CD4-positive, alpha-beta T cell (primary cell): ENCODE results near the gene ARHGAP18. TPM values are rescaled to one million over a fixed set of nuclear protein-coding genes. Genes with fewer than 3 reads are reported as not detected.

Experiments used
- ATAC-seq: fragments of 200-7000 bp; cut with Tn5 transposase; one replicate; pipeline ENCODE4 v1.10.0; 2022; ENCODE audit warnings: mild to moderate bottlenecking; ENCODE audit not compliant: poor library complexity
- CTCF ChIA-PET: fragments of 350-600 bp; sonication (Branson Sonifier 250); formaldehyde crosslinking; loops from one replicate; lab custom pipeline; 2021; ENCODE audit warnings: antibody characterized with exemption, inconsistent platforms; lab: Charles Lee
- POLR2A ChIA-PET: fragments of 350-600 bp; sonication (Branson Sonifier 250); formaldehyde crosslinking; loops from one replicate; lab custom pipeline; 2021; ENCODE audit warnings: antibody characterized with exemption, inconsistent platforms; lab: Charles Lee
- DNase-seq, 14 experiments: peaks; one replicate each; pipeline ENCODE4 v3.0.0-alpha.2; 2013 to 2020; ENCODE audit warnings: mixed read lengths in 2 of 14
- H3K27ac ChIP-seq, 2 donors: one replicate each; pipeline versions ENCODE4 v1.5.1 to v1.7.0; 2013; ENCODE audit warnings: low read length in 2 of 2, low read depth in 1 of 2, mild to moderate bottlenecking in 1 of 2
- H3K27me3 ChIP-seq, 2 experiments: 1 replicate in 1 of 2; 2 replicates in 1 of 2; pipeline versions ENCODE4 v1.6.1 to v1.7.0; 2013; ENCODE audit warnings: low read length in 2 of 2, control low read depth in 1 of 2, mild to moderate bottlenecking in 1 of 2, moderate library complexity in 1 of 2; ENCODE audit not compliant: insufficient read depth in 2 of 2, control insufficient read depth in 1 of 2
- H3K36me3 ChIP-seq: one replicate; pipeline ENCODE4 v1.6.1; 2013; ENCODE audit warnings: low read length, control low read depth; ENCODE audit not compliant: insufficient read depth
- H3K4me1 ChIP-seq: one replicate; pipeline ENCODE4 v1.6.1; 2013; ENCODE audit warnings: low read length, control low read depth; ENCODE audit not compliant: insufficient read depth
- H3K4me3 ChIP-seq: one replicate; pipeline ENCODE4 v1.5.1; 2013; ENCODE audit warnings: mild to moderate bottlenecking, low read length, moderate library complexity
- H3K9me3 ChIP-seq, 2 experiments: 1 replicate in 1 of 2; 2 replicates in 1 of 2; pipeline versions ENCODE4 v1.6.1 to v1.7.0; 2013; ENCODE audit warnings: low read length in 2 of 2, mild to moderate bottlenecking in 2 of 2, control low read depth in 1 of 2, moderate library complexity in 1 of 2; ENCODE audit not compliant: control insufficient read depth in 1 of 2, insufficient read depth in 1 of 2
- H3K27ac Mint-ChIP-seq: one replicate; pipeline ENCODE4 v1.8.0; 2020; ENCODE audit warnings: mixed read lengths
- H3K27me3 Mint-ChIP-seq: one replicate; pipeline ENCODE4 v1.8.0; 2021; ENCODE audit warnings: mixed read lengths
- H3K36me3 Mint-ChIP-seq: one replicate; pipeline ENCODE4 v1.8.0; 2021; ENCODE audit warnings: low read depth, mixed read lengths
- H3K4me1 Mint-ChIP-seq: one replicate; pipeline ENCODE4 v1.8.0; 2021; ENCODE audit warnings: low read depth, mixed read lengths
- H3K4me3 Mint-ChIP-seq: one replicate; pipeline ENCODE4 v1.8.0; 2020; ENCODE audit warnings: mild to moderate bottlenecking, mixed read lengths
- H3K9me3 Mint-ChIP-seq: one replicate; pipeline ENCODE4 v1.8.0; 2020; ENCODE audit warnings: mixed read lengths
- intact Hi-C, 2 experiments: fragments of 100-400 bp; cut with DNase I in 1 of 2; cut with micrococcal nuclease in 1 of 2; formaldehyde crosslinking; loops; one replicate each; pipeline versions ENCODE4 v1.15.1 to v1.9.0; 2023 to 2025; cut with DNase I, micrococcal nuclease
- total RNA-seq, 174 experiments: library from RNA in 2 of 174; stranded (reverse) in 2 of 174; gene quantifications; one replicate each; pipeline ENCODE4 v1.2.3 and lab custom pipeline; 2021 to 2026
- TF ChIP-seq, protein P1 (sequence below): fragments of 200-600 bp; IDR thresholded peaks from one replicate; pipeline ENCODE4 v1.8.0; 2022; ENCODE audit warnings: antibody characterized with exemption, mild to moderate bottlenecking

The ARHGAP18 gene
- total RNA-seq, 2 experiments from 2014 or later: 0.71 to 1.3 TPM

DNA sequence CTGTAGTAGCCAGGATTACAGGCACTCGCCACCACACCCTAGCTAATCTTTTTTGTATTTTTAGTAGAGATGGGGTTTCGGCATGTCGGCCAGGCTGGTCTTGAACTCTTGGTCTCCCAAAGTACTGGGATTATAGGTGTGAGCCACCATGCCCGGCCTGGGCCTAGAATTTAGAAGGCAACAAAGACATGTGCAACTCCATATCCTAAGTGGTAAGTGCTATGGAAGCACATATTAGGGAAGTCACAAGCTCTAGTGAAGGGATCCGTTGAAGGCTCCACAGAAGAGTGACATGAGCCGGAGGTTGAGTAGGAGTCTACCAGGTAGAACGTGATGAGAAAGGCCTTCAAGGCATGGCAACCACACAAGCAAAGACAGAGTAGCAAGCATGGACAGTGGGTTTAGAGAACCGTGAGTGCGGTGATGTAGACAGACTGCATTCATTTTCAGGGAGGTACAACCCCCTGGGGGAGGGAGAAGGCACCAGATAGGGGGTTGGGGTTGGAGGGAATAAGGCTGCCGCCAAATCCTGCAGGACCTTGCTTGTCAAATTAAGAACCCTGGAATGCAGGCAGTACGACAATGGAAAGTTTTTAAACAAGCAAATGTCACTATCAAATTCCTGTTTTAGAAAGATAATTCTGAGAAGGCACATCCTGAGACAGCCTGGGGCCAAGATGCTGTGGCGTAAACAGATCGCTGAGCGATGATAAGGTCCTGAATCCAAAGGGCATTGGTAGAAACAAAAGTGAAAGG lies 50.2 kb downstream of the ARHGAP18 start:
- TF ChIP-seq, protein P1, sequence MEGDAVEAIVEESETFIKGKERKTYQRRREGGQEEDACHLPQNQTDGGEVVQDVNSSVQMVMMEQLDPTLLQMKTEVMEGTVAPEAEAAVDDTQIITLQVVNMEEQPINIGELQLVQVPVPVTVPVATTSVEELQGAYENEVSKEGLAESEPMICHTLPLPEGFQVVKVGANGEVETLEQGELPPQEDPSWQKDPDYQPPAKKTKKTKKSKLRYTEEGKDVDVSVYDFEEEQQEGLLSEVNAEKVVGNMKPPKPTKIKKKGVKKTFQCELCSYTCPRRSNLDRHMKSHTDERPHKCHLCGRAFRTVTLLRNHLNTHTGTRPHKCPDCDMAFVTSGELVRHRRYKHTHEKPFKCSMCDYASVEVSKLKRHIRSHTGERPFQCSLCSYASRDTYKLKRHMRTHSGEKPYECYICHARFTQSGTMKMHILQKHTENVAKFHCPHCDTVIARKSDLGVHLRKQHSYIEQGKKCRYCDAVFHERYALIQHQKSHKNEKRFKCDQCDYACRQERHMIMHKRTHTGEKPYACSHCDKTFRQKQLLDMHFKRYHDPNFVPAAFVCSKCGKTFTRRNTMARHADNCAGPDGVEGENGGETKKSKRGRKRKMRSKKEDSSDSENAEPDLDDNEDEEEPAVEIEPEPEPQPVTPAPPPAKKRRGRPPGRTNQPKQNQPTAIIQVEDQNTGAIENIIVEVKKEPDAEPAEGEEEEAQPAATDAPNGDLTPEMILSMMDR: no peak
- H3K27me3 Mint-ChIP-seq: no peaks in the 10 kb centered on the region
- H3K36me3 ChIP-seq: no peaks in the 10 kb centered on the region
- no peak overlapping the region for H3K4me3 Mint-ChIP-seq
- no peak overlapping the region for H3K27ac ChIP-seq
- no peaks in the 10 kb centered on the region for H3K27me3 ChIP-seq
- no peaks in the 10 kb centered on the region for H3K9me3 Mint-ChIP-seq
- ATAC-seq (no peak), DNase-seq (no peak)
- H3K36me3 Mint-ChIP-seq: no peaks in the 10 kb centered on the region
- ChIA-PET POLR2A (no interaction called here), CTCF (no interaction called here)
- intact Hi-C loops: no loop called here
- peaks cover 18% of the 10 kb centered on the region for H3K4me1 Mint-ChIP-seq
- no peaks in the 10 kb centered on the region for H3K4me1 ChIP-seq
- no peak overlapping the region for H3K4me3 ChIP-seq
- no peak overlapping the region for H3K27ac Mint-ChIP-seq
- H3K9me3 ChIP-seq: no peaks in the 10 kb centered on the region

- ChIA-PET POLR2A (no interaction called here), CTCF (no interaction called here)
- no peaks in the 10 kb centered on the region for H3K9me3 Mint-ChIP-seq
- H3K27ac ChIP-seq: no peak overlapping the region
- no peaks in the 10 kb centered on the region for H3K36me3 ChIP-seq
- no peaks in the 10 kb centered on the region for H3K9me3 ChIP-seq
- no peak for DNase-seq
- H3K4me3 Mint-ChIP-seq: no peak overlapping the region
- no peaks in the 10 kb centered on the region for H3K4me1 ChIP-seq
- no peaks in the 10 kb centered on the region for H3K27me3 Mint-ChIP-seq
- TF ChIP-seq, protein P1: no peak
- intact Hi-C loops: no loop called here
- peaks cover 18% of the 10 kb centered on the region for H3K4me1 Mint-ChIP-seq
- no peak overlapping the region for H3K27ac Mint-ChIP-seq
- H3K36me3 Mint-ChIP-seq: no peaks in the 10 kb centered on the region
- no peak overlapping the region for H3K4me3 ChIP-seq
- H3K27me3 ChIP-seq: no peaks in the 10 kb centered on the region
- ATAC-seq: no peak
Measured at GRCh38 chr6:129659167-129659566, 50.8 kb downstream of the ARHGAP18 start.

DNA sequence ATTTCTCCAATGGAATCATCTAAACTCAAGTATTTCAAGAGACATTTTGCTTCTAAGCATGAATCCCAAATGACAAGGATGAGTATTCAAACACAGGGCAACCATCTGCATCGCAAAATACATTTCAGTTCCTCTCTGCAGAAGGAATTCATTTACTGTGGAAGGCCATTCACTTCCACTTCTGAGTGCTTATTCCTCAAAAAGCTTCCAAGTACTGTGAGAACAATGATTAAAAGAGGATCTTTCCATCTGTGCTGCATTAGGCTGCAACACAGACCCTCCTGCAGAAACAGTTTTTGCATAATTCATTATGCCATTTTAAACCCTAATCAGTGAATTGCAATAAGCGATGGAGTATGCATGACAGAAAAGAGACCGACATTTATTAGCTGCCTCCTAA lies 52.5 kb downstream of the ARHGAP18 start:
- Mint-ChIP-seq H3K9me3 (no peaks in the 10 kb centered on the region), H3K4me1 (peaks cover 18% of the 10 kb centered on the region), H3K4me3 (no peak overlapping the region), H3K27me3 (no peaks in the 10 kb centered on the region), H3K27ac (no peak overlapping the region), H3K36me3 (no peaks in the 10 kb centered on the region)
- Histone ChIP-seq H3K27me3 (no peaks in the 10 kb centered on the region), H3K36me3 (no peaks in the 10 kb centered on the region), H3K9me3 (no peaks in the 10 kb centered on the region), H3K4me1 (no peaks in the 10 kb centered on the region), H3K27ac (no peak overlapping the region), H3K4me3 (no peak overlapping the region)
- intact Hi-C loops: no loop called here
- ATAC-seq: no peak
- TF ChIP-seq, protein P1: no peak
- ChIA-PET POLR2A (no interaction called here), CTCF (no interaction called here)
- DNase-seq: no peak
